H1 (cell line): ENCODE data around the gene ADRA2A. TPM values are rescaled to one million over a fixed set of nuclear protein-coding genes. Genes with fewer than 3 reads are reported as not detected.

Source experiments
- CTCF ChIA-PET: fragments of 300-600 bp; sonication (Branson Sonifier 250); formaldehyde crosslinking; loops from one replicate; lab custom pipeline; 2021; ENCODE audit not compliant: partially characterized antibody; lab: Charles Lee
- POLR2A ChIA-PET: fragments of 300-600 bp; sonication (Branson Sonifier 250); formaldehyde crosslinking; loops from one replicate; lab custom pipeline; 2021; ENCODE audit warnings: inconsistent platforms; ENCODE audit not compliant: partially characterized antibody; lab: Charles Lee
- DNase-seq, 2 experiments: peaks; one replicate each; pipeline versions ENCODE4 v3.0.0 to v3.0.0-alpha.2; 2010 to 2022; ENCODE audit warnings: low spot score in 2 of 2, low read depth in 1 of 2, mixed read lengths in 1 of 2
- FAIRE-seq: peaks from 2 replicates; lab custom pipeline; 2011; peaks lifted over from hg19 to GRCh38; lab: Jason Lieb, UNC
- H2AFZ ChIP-seq: 2 replicates; pipeline ENCODE4 v1.8.1; 2012; ENCODE audit warnings: low read length, inconsistent platforms
- H2AK5ac ChIP-seq: 2 replicates; pipeline ENCODE4 v1.6.1; 2013; ENCODE audit warnings: low read depth, low read length
- H2BK120ac ChIP-seq: replicated peaks from 2 replicates; pipeline ENCODE3; 2013; ENCODE audit warnings: low read depth, low read length, inconsistent platforms
- H2BK12ac ChIP-seq: 2 replicates; pipeline ENCODE4 v1.6.1; 2013; ENCODE audit warnings: low read depth, low read length
- H2BK15ac ChIP-seq: 2 replicates; pipeline ENCODE4 v1.6.1; 2013; ENCODE audit warnings: low read length
- H2BK20ac ChIP-seq: 2 replicates; pipeline ENCODE4 v1.6.1; 2013; ENCODE audit warnings: low read length
- H2BK5ac ChIP-seq: 2 replicates; pipeline ENCODE4 v1.6.1; 2013; ENCODE audit warnings: low read depth, low read length
- H3K14ac ChIP-seq: 2 replicates; pipeline ENCODE4 v1.6.1; 2013; ENCODE audit warnings: inconsistent platforms; ENCODE audit not compliant: insufficient read length
- H3K18ac ChIP-seq: 2 replicates; pipeline ENCODE4 v1.6.1; 2013; ENCODE audit warnings: low read length; ENCODE audit errors: extremely low read depth
- H3K23ac ChIP-seq: 2 replicates; pipeline ENCODE4 v1.6.1; 2013; ENCODE audit warnings: inconsistent platforms; ENCODE audit not compliant: insufficient read length
- H3K23me2 ChIP-seq: 2 replicates; pipeline ENCODE4 v1.6.1; 2013; ENCODE audit warnings: low read depth, low read length
- H3K27ac ChIP-seq: 2 replicates; pipeline ENCODE4 v1.6.1; 2011; ENCODE audit warnings: low read depth, low read length, inconsistent platforms
- H3K27me3 ChIP-seq, 4 experiments: replicated peaks in 1 of 4; 1 replicate in 1 of 4; 2 replicates in 3 of 4; pipeline versions ENCODE4 v1.6.1 to v1.8.1; 2011 to 2013; ENCODE audit warnings: low read length in 3 of 4, mild to moderate bottlenecking in 3 of 4, inconsistent platforms in 2 of 4, mixed read lengths in 2 of 4, moderate library complexity in 1 of 4; ENCODE audit not compliant: control insufficient read depth in 3 of 4, insufficient read depth in 3 of 4; ENCODE audit errors: extremely low read depth in 1 of 4
- H3K36me3 ChIP-seq, 4 experiments: 2 replicates each; pipeline versions ENCODE4 v1.6.1 to v1.8.1; 2011 to 2013; ENCODE audit warnings: mild to moderate bottlenecking in 4 of 4, low read length in 3 of 4, moderate library complexity in 2 of 4, control low read depth in 1 of 4, inconsistent platforms in 1 of 4; ENCODE audit not compliant: insufficient read depth in 4 of 4, control insufficient read depth in 2 of 4
- H3K4ac ChIP-seq: replicated peaks from 2 replicates; pipeline ENCODE3; 2013; ENCODE audit warnings: low read length, low read depth, mixed read lengths, inconsistent platforms; ENCODE audit not compliant: insufficient read length
- H3K4me1 ChIP-seq, 4 experiments: replicated peaks in 1 of 4; 1 replicate in 1 of 4; 2 replicates in 3 of 4; pipeline versions ENCODE4 v1.6.1 to v1.8.1; 2011 to 2013; ENCODE audit warnings: low read length in 3 of 4, inconsistent platforms in 2 of 4, mixed read lengths in 1 of 4; ENCODE audit not compliant: insufficient read depth in 4 of 4, control insufficient read depth in 3 of 4
- H3K4me2 ChIP-seq, 2 experiments: 2 replicates each; pipeline versions ENCODE4 v1.6.1 to v1.8.1; 2011 to 2013; ENCODE audit warnings: low read depth in 2 of 2, low read length in 2 of 2, control low read depth in 1 of 2, inconsistent platforms in 1 of 2, mild to moderate bottlenecking in 1 of 2; ENCODE audit not compliant: insufficient read depth in 1 of 2
- H3K4me3 ChIP-seq, 4 experiments: fragments of 200-600, 300-600 bp in 1 of 4; sonication (generic), shearing (Covaris generic), sonication (Bioruptor Twin) in 1 of 4; 2 replicates each; pipeline versions ENCODE4 v1.5.1 to v1.8.1; 2011 to 2016; ENCODE audit warnings: low read length in 4 of 4, low read depth in 3 of 4, control low read depth in 2 of 4, inconsistent platforms in 2 of 4, mild to moderate bottlenecking in 2 of 4, mixed read lengths in 1 of 4, moderate library complexity in 1 of 4; ENCODE audit not compliant: insufficient read depth in 2 of 4; ENCODE audit errors: extremely low read depth in 1 of 4
- H3K56ac ChIP-seq: replicated peaks from 2 replicates; pipeline ENCODE3; 2013; ENCODE audit warnings: low read depth, mild to moderate bottlenecking, mixed read lengths, low read length, inconsistent platforms; ENCODE audit not compliant: insufficient read length
- H3K79me1 ChIP-seq: 2 replicates; pipeline ENCODE4 v1.6.1; 2013; ENCODE audit warnings: low read depth, low read length, control low read depth
- H3K79me2 ChIP-seq, 2 experiments: 2 replicates each; pipeline versions ENCODE4 v1.6.1 to v1.8.1; 2012 to 2013; ENCODE audit warnings: low read length in 2 of 2, mild to moderate bottlenecking in 2 of 2, inconsistent platforms in 1 of 2; ENCODE audit not compliant: insufficient read depth in 2 of 2, control insufficient read depth in 1 of 2
- H3K9ac ChIP-seq, 4 experiments: replicated peaks in 1 of 4; 1 replicate in 1 of 4; 2 replicates in 3 of 4; pipeline versions ENCODE4 v1.6.1 to v1.8.1; 2011 to 2013; ENCODE audit warnings: low read depth in 3 of 4, low read length in 3 of 4, control low read depth in 2 of 4, mild to moderate bottlenecking in 2 of 4, moderate library complexity in 2 of 4, inconsistent platforms in 1 of 4; ENCODE audit errors: extremely low read depth in 1 of 4
- H3K9me3 ChIP-seq, 2 experiments: 2 replicates each; pipeline versions ENCODE4 v1.6.1 to v1.8.1; 2012 to 2013; ENCODE audit warnings: mild to moderate bottlenecking in 2 of 2, moderate library complexity in 2 of 2, control low read depth in 1 of 2, inconsistent platforms in 1 of 2, low read depth in 1 of 2, low read length in 1 of 2, mixed read lengths in 1 of 2; ENCODE audit not compliant: insufficient read depth in 2 of 2
- H4K20me1 ChIP-seq, 2 experiments: replicated peaks in 1 of 2; 2 replicates each; pipeline versions ENCODE3 to v1.8.1; 2011 to 2013; ENCODE audit warnings: inconsistent platforms in 2 of 2, low read length in 2 of 2, mild to moderate bottlenecking in 1 of 2; ENCODE audit not compliant: insufficient read depth in 2 of 2, control insufficient read depth in 1 of 2
- H4K5ac ChIP-seq: 2 replicates; pipeline ENCODE4 v1.6.1; 2013; ENCODE audit warnings: low read length, low read depth, mixed read lengths, inconsistent platforms; ENCODE audit not compliant: insufficient read length
- H4K8ac ChIP-seq: 2 replicates; pipeline ENCODE4 v1.8.0; 2013; ENCODE audit warnings: mild to moderate bottlenecking, moderate library complexity, low read length, inconsistent platforms; ENCODE audit not compliant: insufficient read depth; ENCODE audit errors: extremely low read depth
- H4K91ac ChIP-seq: replicated peaks from 2 replicates; pipeline ENCODE3; 2013; ENCODE audit warnings: low read length, mixed read lengths, inconsistent platforms; ENCODE audit not compliant: insufficient read length
- EZH2 ChIP-seq: fragments of 200-600 bp; sonication (generic); IDR thresholded peaks from 2 replicates; pipeline ENCODE4 v1.7.1; 2012; ENCODE audit warnings: low read depth, mild to moderate bottlenecking, moderate library complexity, low read length, inconsistent platforms; ENCODE audit not compliant: severe bottlenecking
- TAF1 ChIP-seq: IDR thresholded peaks from 2 replicates; pipeline ENCODE4 v1.6.1; 2011; ENCODE audit warnings: mild to moderate bottlenecking, low read depth, low read length
- WGBS, 2 experiments: shearing (Covaris generic) in 1 of 2; methylation state at CpG; one replicate each; pipeline versions ENCODE4 v1.1.6 to v1.1.7; 2013 to 2015; ENCODE audit warnings: low lambda C conversion rate in 2 of 2, mixed read lengths in 2 of 2, inconsistent platforms in 1 of 2, low coverage in 1 of 2, missing lambda C conversion rate in 1 of 2; ENCODE audit not compliant: insufficient replicate concordance in 2 of 2, insufficient coverage in 1 of 2, insufficient read length in 1 of 2; ENCODE audit errors: extremely low coverage in 1 of 2, missing lambda C conversion rate in 1 of 2; 5-methylcytosine and 5-hydroxymethylcytosine counted together
- polyA plus RNA-seq, 7 experiments: library from polyadenylated mRNA; depleted of rRNA in 3 of 7; stranded (reverse) in 5 of 7; unstranded in 2 of 7; fragments of >200 nt in 5 of 7; fragments of 200-250 nt in 2 of 7; gene quantifications; 1 replicate in 5 of 7; 2 replicates in 1 of 7; 4 replicates in 1 of 7; pipeline versions ENCODE4 v1.2.1 to v1.2.3, GENCODE V29; 2011 to 2013; ENCODE audit warnings: missing spikeins in 2 of 7, mixed read lengths in 2 of 7
- total RNA-seq: library from RNA; stranded (reverse); fragmentation: NEBNext Ultra II Directional; extraction: Animal tissue kit (Norgen Biotek cat#: 25700); gene quantifications from 2 replicates; pipeline ENCODE4 v1.2.1, GENCODE V29; 2021

Gene ADRA2A
- total and polyA plus RNA-seq, 2 of the 8 experiments (the other 6 are each of a cell fraction or from before 2014, with no cell fraction given): 5.9 to 6.2 TPM

DNA sequence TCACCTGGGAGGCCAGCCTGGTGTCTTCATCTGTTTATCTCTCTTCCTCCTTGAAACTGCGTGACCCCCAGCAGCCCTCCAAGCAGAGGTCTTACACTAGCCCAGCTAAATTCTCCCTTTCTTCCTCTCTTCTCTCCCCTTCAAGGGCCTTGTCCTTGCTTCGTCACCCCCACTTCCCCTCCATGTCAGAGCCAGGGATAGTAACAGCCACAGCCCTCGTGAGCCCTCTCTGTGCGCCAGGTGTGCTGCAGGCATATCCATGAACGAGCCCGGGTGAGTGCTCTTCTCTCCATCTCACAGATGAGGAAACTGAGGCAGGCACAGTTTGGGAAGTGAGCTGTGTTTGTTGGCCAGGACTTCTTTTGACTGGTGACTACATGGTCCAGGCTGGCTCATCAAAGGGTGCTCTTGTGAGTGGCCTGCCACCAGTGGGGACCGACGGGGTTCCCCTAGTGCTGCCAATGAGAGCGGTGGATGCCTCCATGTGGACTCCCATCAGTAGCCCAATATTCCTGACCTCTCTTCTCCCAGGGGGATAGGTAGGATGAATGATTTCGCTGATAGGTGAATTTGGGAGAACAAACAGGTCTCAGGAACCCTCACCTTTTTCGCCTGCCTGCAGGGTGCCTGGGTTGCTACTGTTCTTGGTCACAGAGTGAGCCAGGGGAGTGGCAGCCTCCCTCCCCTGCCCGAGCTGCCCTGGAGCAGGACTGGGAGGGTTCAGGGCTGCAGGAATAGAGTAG lies 38.1 kb downstream of the ADRA2A start:
- no peaks in the 10 kb centered on the region for H3K23me2 ChIP-seq
- WGBS, 2 experiments: 86% methylated on average over 12 of the region's 12 CpGs; no CpG with 5 or more reads in 1 of the 2 experiments
- H2BK5ac ChIP-seq: no peak overlapping the region
- no peak overlapping the region for H4K91ac ChIP-seq
- no peak overlapping the region for H3K18ac ChIP-seq
- no peak overlapping the region for H3K27ac ChIP-seq
- no peaks in the 10 kb centered on the region for H3K36me3 ChIP-seq
- no peaks in the 10 kb centered on the region for H3K79me1 ChIP-seq
- no peak overlapping the region for H2BK120ac ChIP-seq
- no peak overlapping the region for H3K4me3 ChIP-seq
- FAIRE-seq (no peak), DNase-seq (no peak)
- no peak overlapping the region for H2AK5ac ChIP-seq
- POLR2A ChIA-PET: no interaction called here
- no peak overlapping the region for H4K8ac ChIP-seq
- H3K23ac ChIP-seq: no peak overlapping the region
- H3K9me3 ChIP-seq: no peaks in the 10 kb centered on the region
- H2BK20ac ChIP-seq: no peak overlapping the region
- H4K5ac ChIP-seq: no peak overlapping the region
- no peak overlapping the region for H3K9ac ChIP-seq
- H2AFZ ChIP-seq: no peak overlapping the region
- H4K20me1 ChIP-seq: no peaks in the 10 kb centered on the region
- H3K14ac ChIP-seq: no peak overlapping the region
- CTCF ChIA-PET: interaction anchor here (0.6 to 0.9 kb wide), 2 partner anchors 92 to 378 kb away, joined by 3 read pairs; no protein-coding TSS in a partner anchor
- no peaks in the 10 kb centered on the region for H3K79me2 ChIP-seq
- no peak overlapping the region for H2BK15ac ChIP-seq
- no peak overlapping the region for H3K4ac ChIP-seq
- TF ChIP-seq TAF1: no peak
- TF ChIP-seq EZH2: no peak
- no peak overlapping the region for H2BK12ac ChIP-seq
- H3K56ac ChIP-seq: no peak overlapping the region
- no peak overlapping the region for H3K4me2 ChIP-seq
- H3K4me1 ChIP-seq: no peaks in the 10 kb centered on the region
- H3K27me3 ChIP-seq: no peaks in the 10 kb centered on the region
